ENCODE results near the gene TMEM178B.

TMEM178B gene

DNA sequence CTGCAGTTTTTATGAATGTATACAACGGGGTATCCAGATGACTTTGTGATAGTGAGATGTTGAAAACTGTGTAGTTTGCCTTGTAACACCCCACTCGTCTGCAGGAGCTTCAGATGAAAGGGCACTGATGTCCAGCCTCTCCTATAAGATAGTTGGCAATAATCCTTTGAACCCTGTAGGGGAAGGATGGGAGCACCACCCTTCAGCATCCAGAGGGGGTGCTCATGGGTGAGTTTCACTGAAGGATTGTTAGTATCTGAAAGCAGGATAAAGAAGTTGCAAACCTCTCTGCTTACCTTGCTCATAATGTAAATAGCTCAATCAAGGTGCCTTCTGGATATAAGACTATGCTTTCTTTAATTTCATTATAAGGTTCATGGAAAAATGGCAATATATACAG is 201.5 kb downstream of the TMEM178B start:
- TF ChIP-seq GATA1 (IDR thresholded peaks at IDR 0.05; ENCODE audit: low read depth, low read length) (no peak), POLR2A (IDR thresholded peaks at IDR 0.05; ENCODE audit: low read length) (no peak)
- no peak for DNase-seq

DNA sequence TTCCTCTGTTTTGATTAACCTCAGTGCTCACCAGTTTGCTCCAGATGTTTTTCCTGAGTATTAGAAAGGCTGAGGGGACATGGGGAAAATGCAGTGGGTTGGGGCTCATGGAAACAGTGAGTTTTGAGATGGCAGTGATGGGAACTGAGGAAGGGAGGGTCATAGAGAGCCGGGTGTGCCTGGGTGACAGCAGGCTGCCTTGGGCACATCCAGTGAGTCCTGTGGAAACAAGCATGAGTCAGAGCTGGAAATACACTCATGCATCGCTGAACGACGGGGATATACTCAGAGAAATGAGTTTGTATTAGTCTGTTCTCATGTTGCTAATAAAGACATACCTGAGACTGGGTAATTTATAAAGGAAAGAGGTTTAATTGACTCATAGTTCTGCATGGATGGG is 202.2 kb downstream of the TMEM178B start:
- TF ChIP-seq GATA1 (IDR thresholded peaks at IDR 0.05; ENCODE audit: low read depth, low read length) (no peak), POLR2A (IDR thresholded peaks at IDR 0.05; ENCODE audit: low read length) (no peak)
- DNase-seq: no peak

DNA sequence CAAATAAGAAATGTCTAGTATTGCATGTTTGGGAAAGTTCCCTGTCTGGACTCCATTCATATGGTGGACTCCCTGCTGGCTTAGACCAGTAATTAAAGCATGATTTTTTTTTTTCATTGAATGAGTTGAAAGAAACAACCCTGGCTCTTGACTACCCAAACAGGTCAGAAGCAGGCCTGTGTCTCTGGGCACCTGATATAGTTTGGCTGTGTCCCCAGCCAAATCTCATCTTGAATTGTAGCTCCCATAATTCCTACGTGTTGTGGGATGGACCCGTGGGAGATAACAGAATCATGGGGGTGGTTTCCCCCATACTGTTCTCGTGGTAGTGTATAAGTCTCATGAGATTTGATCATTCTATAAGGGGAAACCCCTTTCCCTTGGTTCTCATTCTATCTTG is 206.2 kb downstream of the TMEM178B start:
- DNase-seq: no peak
- no peak for TF ChIP-seq POLR2A (IDR thresholded peaks at IDR 0.05; ENCODE audit: low read length)
- no peak for TF ChIP-seq GATA1 (IDR thresholded peaks at IDR 0.05; ENCODE audit: low read depth, low read length)

GRCh38 chr7:141281311-141281710 is 207.4 kb downstream of the TMEM178B start:
- TF ChIP-seq GATA1 (IDR thresholded peaks at IDR 0.05; ENCODE audit: low read depth, low read length): no peak
- no peak for TF ChIP-seq POLR2A (IDR thresholded peaks at IDR 0.05; ENCODE audit: low read length)
- DNase-seq: no peak

DNA sequence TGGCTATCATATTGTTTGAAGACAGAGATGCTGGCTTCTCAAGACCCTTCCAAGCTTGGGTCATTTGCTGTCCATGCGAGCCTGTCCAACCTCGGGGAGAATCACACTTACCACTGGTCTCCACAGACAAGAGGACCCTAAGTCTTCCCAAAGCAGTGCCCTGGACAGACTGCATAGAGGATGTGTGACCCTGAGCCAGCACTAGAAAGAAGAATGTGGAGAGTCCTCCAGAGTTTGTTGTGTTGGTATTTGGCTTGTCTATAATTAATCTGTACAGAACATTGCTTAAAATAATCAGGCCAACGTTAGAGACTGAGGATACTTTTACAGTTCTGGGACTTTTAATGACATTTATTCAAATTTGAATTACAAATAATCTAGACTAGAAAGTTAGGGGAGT is 212.7 kb downstream of the TMEM178B start:
- no peak for DNase-seq
- TF ChIP-seq GATA1 (IDR thresholded peaks at IDR 0.05; ENCODE audit: low read depth, low read length): no peak
- no peak for TF ChIP-seq POLR2A (IDR thresholded peaks at IDR 0.05; ENCODE audit: low read length)

- TF ChIP-seq GATA1 (IDR thresholded peaks at IDR 0.05; ENCODE audit: low read depth, low read length): no peak
- no peak for TF ChIP-seq POLR2A (IDR thresholded peaks at IDR 0.05; ENCODE audit: low read length)
Measured at GRCh38 chr7:141287936-141288335, 214.1 kb downstream of the TMEM178B start.

GRCh38 chr7:141288626-141289025 is 214.8 kb downstream of the TMEM178B start:
- no peak for DNase-seq
- no peak for TF ChIP-seq GATA1 (IDR thresholded peaks at IDR 0.05; ENCODE audit: low read depth, low read length)
- no peak for TF ChIP-seq POLR2A (IDR thresholded peaks at IDR 0.05; ENCODE audit: low read length)

More at GRCh38 chr7:141287936-141288335, 214.1 kb downstream of the TMEM178B start:
- no peak for DNase-seq

GRCh38 chr7:141290365-141290764 is 216.5 kb downstream of the TMEM178B start:
- TF ChIP-seq POLR2A (IDR thresholded peaks at IDR 0.05; ENCODE audit: low read length) (no peak), GATA1 (IDR thresholded peaks at IDR 0.05; ENCODE audit: low read depth, low read length) (no peak)
- DNase-seq: no peak

- no peak for TF ChIP-seq POLR2A (IDR thresholded peaks at IDR 0.05; ENCODE audit: low read length)
- DNase-seq: no peak
Measured at GRCh38 chr7:141290973-141291372, 217.1 kb downstream of the TMEM178B start.

DNA sequence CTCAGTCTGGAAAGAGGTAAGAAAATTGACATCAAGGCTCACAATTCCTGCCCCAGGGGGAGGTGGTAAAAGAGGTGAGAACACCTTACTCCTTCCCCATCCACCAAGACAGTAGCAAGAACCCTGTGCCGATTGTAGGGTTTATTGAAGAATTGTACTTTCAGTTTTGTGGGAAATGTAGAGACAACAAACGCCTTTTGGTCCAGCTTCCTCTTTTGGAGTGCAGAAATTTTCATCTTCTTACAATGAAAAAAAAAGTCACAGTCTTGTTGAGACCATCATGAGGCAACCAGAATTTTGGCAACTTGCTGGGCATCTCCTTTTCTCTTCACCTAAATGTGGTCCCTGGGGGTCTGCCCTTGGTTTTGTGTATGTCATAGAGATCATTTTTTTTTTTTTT is 217.7 kb downstream of the TMEM178B start:
- TF ChIP-seq GATA1 (IDR thresholded peaks at IDR 0.05; ENCODE audit: low read depth, low read length): no peak
- no peak for TF ChIP-seq POLR2A (IDR thresholded peaks at IDR 0.05; ENCODE audit: low read length)
- no peak for DNase-seq

GRCh38 chr7:141294143-141294829 is 220.4 kb downstream of the TMEM178B start:
- no peak for TF ChIP-seq GATA1 (IDR thresholded peaks at IDR 0.05; ENCODE audit: low read depth, low read length)

GRCh38 chr7:141295367-141295895 is 221.6 kb downstream of the TMEM178B start:
- TF ChIP-seq POLR2A (IDR thresholded peaks at IDR 0.05; ENCODE audit: low read length): no peak
- no peak for TF ChIP-seq GATA1 (IDR thresholded peaks at IDR 0.05; ENCODE audit: low read depth, low read length)
- DNase-seq: no peak

More at GRCh38 chr7:141294143-141294829, 220.4 kb downstream of the TMEM178B start:
- no peak for DNase-seq

DNA sequence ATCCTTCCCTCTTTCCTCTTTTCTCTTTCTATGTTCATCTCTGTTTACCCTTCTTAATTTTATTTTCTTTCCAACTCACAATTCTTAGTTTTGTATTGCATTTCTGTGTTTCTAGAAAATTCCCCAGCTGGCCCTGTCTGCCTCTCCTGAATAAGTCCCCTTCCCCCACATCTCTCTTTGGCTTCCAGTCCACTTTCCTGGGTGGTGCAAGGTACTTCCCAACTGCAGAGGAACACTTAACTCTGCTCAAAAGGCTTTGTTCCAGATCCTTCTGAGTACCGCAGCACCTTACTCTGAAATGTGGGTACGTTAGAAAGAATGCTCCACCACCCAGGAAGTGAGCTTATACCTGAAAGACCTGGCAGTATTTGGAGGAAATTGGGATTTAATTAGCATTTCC is 227.0 kb downstream of the TMEM178B start:
- no peak for TF ChIP-seq GATA1 (IDR thresholded peaks at IDR 0.05; ENCODE audit: low read depth, low read length)
- TF ChIP-seq POLR2A (IDR thresholded peaks at IDR 0.05; ENCODE audit: low read length): no peak

GRCh38 chr7:141301544-141301943 is 227.7 kb downstream of the TMEM178B start:
- no peak for TF ChIP-seq GATA1 (IDR thresholded peaks at IDR 0.05; ENCODE audit: low read depth, low read length)
- no peak for TF ChIP-seq POLR2A (IDR thresholded peaks at IDR 0.05; ENCODE audit: low read length)
- DNase-seq: no peak

More for the DNA sequence above, 227.0 kb downstream of the TMEM178B start:
- DNase-seq: no peak

- no peak for DNase-seq
- TF ChIP-seq POLR2A (IDR thresholded peaks at IDR 0.05; ENCODE audit: low read length): no peak
- TF ChIP-seq GATA1 (IDR thresholded peaks at IDR 0.05; ENCODE audit: low read depth, low read length): no peak
Measured at GRCh38 chr7:141302617-141303016, 228.8 kb downstream of the TMEM178B start.
